Measurements from ENCODE around the gene JARID2. TPM values are rescaled to one million over a fixed set of nuclear protein-coding genes. Genes with fewer than 3 reads are reported as not detected.

The JARID2 gene
- total RNA-seq, 1 donor from 2014 or later: 57.7 TPM

DNA sequence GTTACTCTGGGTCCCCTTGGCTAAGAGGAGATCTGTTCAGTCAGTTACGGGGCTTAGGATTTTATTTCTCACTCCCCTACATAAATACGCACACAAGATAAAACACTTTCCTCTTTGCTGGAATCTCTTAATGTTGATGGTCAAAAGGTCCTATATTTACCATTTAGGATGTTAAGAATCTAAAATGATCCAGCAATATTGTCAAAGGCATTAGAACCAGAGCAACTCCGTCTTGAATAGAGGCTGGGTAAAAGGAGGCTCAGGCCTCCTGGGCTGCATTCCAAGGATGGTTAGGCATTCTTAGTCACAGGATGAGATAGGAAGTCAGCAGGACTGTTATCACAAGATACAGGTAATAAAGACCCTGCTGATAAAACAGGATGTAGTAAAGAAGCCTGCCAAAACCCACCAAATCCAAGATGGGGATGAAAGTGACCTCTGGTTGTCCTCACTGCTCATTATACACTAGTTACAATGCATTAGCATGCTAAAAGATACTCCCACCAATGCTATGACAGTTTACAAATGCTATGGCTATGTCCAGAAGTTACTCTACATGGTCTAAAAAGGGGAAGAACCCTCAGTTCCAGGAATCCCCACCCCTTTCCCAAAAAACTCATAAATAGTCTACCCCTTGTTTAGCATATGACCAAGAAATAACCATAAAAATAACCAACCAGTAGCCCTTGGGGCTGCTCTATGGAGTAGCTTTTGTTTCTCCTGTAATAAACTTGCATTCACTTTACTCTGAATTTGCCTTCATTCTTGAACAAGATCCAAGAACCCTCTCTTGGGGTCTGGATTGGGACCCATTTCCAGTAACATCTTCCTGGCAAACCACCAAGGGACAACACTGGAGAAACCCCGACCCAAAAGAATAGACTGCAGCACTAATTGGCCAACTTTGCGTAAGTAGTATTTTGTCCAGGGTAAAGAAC is 309.5 kb downstream of the JARID2 start:
- Mint-ChIP-seq H3K27ac (no peak overlapping the region), H3K27me3 (ENCODE audit: low read depth) (no peaks in the 10 kb centered on the region), H3K4me3 (ENCODE audit: low read depth) (no peak overlapping the region), H3K4me1 (ENCODE audit: low read depth) (peaks cover 8% of the 10 kb centered on the region), H3K9me3 (no peaks in the 10 kb centered on the region), H3K36me3 (ENCODE audit: low read depth) (no peaks in the 10 kb centered on the region)
- no peak for DNase-seq (ENCODE audit: low spot score)
- intact Hi-C loops (cut with micrococcal nuclease): no loop called here

DNA sequence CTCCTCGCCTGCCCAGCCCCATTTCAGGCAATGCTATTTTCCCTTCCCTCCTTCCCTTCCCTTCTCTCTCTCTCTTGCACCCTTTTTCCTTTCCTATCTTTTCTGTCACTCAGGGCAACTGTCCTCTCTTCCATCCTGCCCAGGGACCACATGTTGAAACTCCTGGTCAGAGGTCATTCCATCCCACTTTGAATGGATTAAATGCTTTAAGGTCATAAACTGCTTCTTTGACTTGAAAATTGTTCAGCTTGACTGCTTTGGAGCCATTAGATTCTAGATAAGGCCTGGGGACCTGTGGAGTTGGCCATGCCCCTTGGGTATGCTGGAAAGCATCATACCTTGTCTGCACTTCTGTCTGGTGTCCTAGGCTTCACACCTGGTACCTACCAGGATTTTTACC is 310.8 kb downstream of the JARID2 start:
- Mint-ChIP-seq H3K4me3 (ENCODE audit: low read depth) (no peak overlapping the region), H3K27me3 (ENCODE audit: low read depth) (no peaks in the 10 kb centered on the region), H3K36me3 (ENCODE audit: low read depth) (no peaks in the 10 kb centered on the region), H3K9me3 (no peaks in the 10 kb centered on the region), H3K4me1 (ENCODE audit: low read depth) (peaks cover 3% of the 10 kb centered on the region), H3K27ac (no peak overlapping the region)
- no peak for DNase-seq (ENCODE audit: low spot score)
- intact Hi-C loops (cut with micrococcal nuclease): no loop called here

DNA sequence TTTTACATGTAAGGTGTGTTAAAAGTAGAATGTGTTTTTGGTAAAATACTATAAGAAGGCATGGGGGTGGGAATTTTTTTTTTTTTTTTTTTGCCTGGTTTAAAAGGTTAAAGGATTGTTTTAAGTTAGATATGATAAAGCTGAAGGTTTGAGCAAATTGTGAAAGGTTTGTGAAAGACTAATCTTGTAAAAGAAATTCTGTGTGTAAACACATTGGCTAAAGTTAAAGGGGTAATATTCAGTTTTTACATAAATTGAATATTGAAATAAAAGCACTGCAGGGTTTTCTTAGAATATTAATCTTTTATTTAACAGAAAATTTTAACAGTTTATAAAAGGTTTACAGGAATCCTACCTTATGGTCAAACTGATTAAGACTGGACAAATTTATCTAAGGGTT is 311.3 kb downstream of the JARID2 start:
- no peaks in the 10 kb centered on the region for H3K4me1 Mint-ChIP-seq (ENCODE audit: low read depth)
- no peak overlapping the region for H3K27ac Mint-ChIP-seq
- no peaks in the 10 kb centered on the region for H3K27me3 Mint-ChIP-seq (ENCODE audit: low read depth)
- DNase-seq (ENCODE audit: low spot score): no peak
- H3K36me3 Mint-ChIP-seq (ENCODE audit: low read depth): no peaks in the 10 kb centered on the region
- no peaks in the 10 kb centered on the region for H3K9me3 Mint-ChIP-seq
- H3K4me3 Mint-ChIP-seq (ENCODE audit: low read depth): no peak overlapping the region
- intact Hi-C loops (cut with micrococcal nuclease): no loop called here

DNA sequence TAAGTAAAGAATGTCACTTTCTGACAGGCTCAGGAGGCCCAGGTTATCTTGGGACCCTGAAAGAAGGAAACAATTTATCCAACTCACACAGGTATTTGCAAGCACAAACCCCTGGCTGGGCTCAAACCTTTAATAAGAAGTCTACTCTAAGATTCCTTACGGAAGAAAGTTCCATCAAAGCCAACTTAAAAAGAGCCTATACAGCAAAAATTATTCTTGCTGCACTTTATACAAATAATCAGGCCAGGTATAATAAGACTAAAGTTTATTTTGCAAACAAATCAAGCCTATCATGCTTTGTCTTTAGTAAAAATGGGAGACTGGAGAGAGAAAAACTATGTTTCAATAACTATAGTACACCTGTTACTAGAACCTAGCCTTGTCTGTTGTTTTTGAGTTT is 314.8 kb downstream of the JARID2 start:
- H3K27me3 Mint-ChIP-seq (ENCODE audit: low read depth): no peaks in the 10 kb centered on the region
- DNase-seq (ENCODE audit: low spot score): no peak
- H3K4me3 Mint-ChIP-seq (ENCODE audit: low read depth): no peak overlapping the region
- H3K4me1 Mint-ChIP-seq (ENCODE audit: low read depth): no peaks in the 10 kb centered on the region
- H3K27ac Mint-ChIP-seq: no peak overlapping the region
- H3K9me3 Mint-ChIP-seq: no peaks in the 10 kb centered on the region
- no peaks in the 10 kb centered on the region for H3K36me3 Mint-ChIP-seq (ENCODE audit: low read depth)
- intact Hi-C loops (cut with micrococcal nuclease): no loop called here

DNA sequence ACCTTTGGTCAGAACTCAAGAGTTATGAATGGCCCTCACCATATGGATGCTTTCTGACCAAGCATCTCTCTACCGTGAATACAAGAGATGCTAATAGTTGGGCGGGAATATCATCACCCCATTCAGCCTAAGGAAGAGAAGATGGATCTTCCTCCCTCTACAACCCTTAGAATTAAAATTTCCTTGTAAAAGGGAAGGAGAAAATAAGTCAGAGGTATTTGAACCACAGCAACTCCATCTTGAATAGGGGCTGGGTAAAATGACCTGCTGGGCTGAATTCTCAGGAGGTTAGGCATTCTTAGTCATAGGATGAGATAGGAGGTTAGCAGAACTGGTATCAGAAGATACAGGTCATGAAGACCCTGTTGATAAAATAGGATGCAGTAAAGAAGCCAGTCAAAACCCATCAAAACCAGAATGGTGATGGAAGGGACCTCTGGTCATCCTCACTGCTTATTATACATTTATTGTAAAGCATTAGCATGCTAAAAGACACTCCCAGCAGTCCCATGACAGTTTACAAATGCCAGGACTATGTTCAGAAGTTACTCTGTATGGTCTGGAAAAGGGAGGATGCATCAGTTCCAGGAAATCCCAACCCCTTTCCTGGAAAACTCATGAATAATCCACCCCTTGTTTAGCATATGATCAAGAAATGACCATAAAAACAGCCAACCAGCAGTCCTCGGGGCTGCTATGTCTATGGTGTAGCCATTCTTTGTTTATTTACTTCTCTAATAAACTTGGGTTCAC is 315.8 kb downstream of the JARID2 start:
- H3K27me3 Mint-ChIP-seq (ENCODE audit: low read depth): no peaks in the 10 kb centered on the region
- no peak for DNase-seq (ENCODE audit: low spot score)
- no peaks in the 10 kb centered on the region for H3K36me3 Mint-ChIP-seq (ENCODE audit: low read depth)
- no peak overlapping the region for H3K27ac Mint-ChIP-seq
- intact Hi-C loops (cut with micrococcal nuclease): no loop called here
- no peak overlapping the region for H3K4me3 Mint-ChIP-seq (ENCODE audit: low read depth)
- H3K9me3 Mint-ChIP-seq: no peaks in the 10 kb centered on the region
- H3K4me1 Mint-ChIP-seq (ENCODE audit: low read depth): no peaks in the 10 kb centered on the region

DNA sequence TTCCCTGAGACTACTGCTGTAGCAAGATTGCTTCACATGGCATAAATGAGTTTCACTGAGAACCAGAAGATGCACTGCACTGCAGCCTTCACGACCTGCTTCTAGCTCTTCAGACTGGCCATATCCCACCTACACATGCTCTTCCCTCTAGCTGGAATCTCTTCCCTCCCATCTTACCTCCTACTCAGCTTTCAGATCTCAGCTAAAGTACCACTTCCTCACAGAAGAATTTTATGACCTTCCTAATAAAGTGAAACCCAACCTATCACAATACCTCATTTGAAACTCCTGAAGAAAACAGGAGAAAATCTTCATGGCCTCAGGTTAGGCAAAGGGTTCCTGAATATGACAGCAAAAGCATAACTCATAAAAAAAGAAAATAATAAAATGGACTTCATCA is 317.1 kb downstream of the JARID2 start:
- Mint-ChIP-seq H3K9me3 (no peaks in the 10 kb centered on the region), H3K27ac (no peak overlapping the region), H3K4me1 (ENCODE audit: low read depth) (no peaks in the 10 kb centered on the region), H3K4me3 (ENCODE audit: low read depth) (no peak overlapping the region), H3K36me3 (ENCODE audit: low read depth) (no peaks in the 10 kb centered on the region), H3K27me3 (ENCODE audit: low read depth) (no peaks in the 10 kb centered on the region)
- intact Hi-C loops (cut with micrococcal nuclease): no loop called here
- DNase-seq (ENCODE audit: low spot score): no peak

DNA sequence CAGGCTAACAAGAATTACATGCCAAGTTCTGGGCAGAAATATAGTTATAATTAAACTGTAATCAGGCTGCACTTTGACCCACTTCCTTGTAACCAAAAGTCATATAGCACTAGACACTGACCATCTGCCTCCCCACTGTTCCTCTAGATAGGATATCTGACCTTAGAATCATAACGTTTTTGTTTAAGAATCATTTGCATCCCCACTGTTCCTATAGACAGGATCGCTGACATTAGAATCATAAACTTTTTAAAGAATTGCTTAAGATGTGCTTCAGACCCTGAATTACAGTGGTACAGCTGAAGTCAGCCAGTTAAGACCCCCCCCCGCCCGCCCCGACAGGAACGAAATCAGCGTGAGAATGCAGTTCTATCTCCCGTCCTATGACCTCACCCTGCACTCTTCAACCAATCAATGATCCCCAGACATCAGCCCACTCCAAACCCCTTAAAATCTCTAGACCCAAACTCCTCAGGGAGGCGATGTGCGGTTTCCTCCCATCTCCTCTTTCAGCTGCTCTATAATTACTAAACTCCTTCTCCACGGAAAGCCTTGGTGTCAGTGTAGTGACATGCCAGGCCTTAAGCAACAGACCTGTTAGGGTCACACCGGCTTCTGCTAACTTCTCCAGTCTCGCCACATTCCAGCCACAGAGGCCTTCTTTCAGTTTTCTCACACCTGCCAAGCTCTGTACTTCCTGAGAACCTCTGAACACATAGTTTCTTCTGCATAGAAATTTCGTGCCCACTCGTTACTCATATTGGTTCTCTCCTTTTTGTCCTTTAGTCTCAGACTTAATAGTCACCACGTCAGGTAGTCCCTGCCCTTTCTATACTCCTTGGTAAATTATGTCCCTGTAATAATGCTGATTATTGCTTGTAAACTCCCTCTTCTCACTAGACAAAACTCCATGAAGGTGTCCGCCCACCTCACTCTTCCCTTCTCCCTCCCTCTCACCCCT is 323.4 kb downstream of the JARID2 start:
- intact Hi-C loops (cut with micrococcal nuclease): no loop called here
- H3K9me3 Mint-ChIP-seq: peaks cover 7% of the 10 kb centered on the region
- no peaks in the 10 kb centered on the region for H3K36me3 Mint-ChIP-seq (ENCODE audit: low read depth)
- no peak for DNase-seq (ENCODE audit: low spot score)
- H3K4me3 Mint-ChIP-seq (ENCODE audit: low read depth): no peak overlapping the region
- H3K27ac Mint-ChIP-seq: no peak overlapping the region
- H3K4me1 Mint-ChIP-seq (ENCODE audit: low read depth): peaks cover 4% of the 10 kb centered on the region
- H3K27me3 Mint-ChIP-seq (ENCODE audit: low read depth): no peaks in the 10 kb centered on the region

DNA sequence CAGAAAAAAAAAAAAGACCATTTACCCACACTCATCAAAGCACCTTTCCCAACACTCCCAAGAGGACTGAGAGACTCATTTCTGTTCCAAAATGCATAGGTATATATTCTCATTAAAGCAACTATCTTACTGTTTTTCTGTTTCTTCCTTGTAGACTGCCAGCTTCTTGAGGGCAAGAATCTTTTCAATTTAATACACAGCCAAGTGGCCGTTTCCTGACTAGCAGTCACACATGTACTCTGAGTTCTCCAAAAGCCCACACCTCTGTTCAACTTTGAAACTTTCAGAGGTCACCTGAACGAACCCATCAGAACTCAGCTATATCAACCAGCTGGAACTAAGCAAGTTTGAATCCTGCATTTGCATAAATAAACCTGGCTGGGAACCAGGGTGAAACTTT is 324.3 kb downstream of the JARID2 start:
- H3K36me3 Mint-ChIP-seq (ENCODE audit: low read depth): no peaks in the 10 kb centered on the region
- intact Hi-C loops (cut with micrococcal nuclease): no loop called here

More for the DNA sequence above, 324.3 kb downstream of the JARID2 start:
- Mint-ChIP-seq H3K4me3 (ENCODE audit: low read depth) (no peak overlapping the region), H3K27ac (no peak overlapping the region), H3K4me1 (ENCODE audit: low read depth) (peaks cover 5% of the 10 kb centered on the region), H3K27me3 (ENCODE audit: low read depth) (no peaks in the 10 kb centered on the region), H3K9me3 (peaks cover 7% of the 10 kb centered on the region)
- DNase-seq (ENCODE audit: low spot score): no peak

All from activated T-helper 2 cell treated with anti-CD3 and anti-CD28 coated beads, Interferon-gamma antibody, Interleukin-2, Interleukin-4, amounts not matched to agents 10 μg/mL and 5 μg/mL and 100 μg/mL, durations not matched to agents 14 hours and 24 hours and 36 hours (primary cell).